ENCODE data around the gene UIMC1.

GRCh38 chr5:177043958-177044357 is 37.4 kb upstream of the UIMC1 start:
- TF ChIP-seq POLR2A (IDR thresholded peaks at IDR 0.05), result no peak
- TF ChIP-seq POLR2AphosphoS5 (IDR thresholded peaks at IDR 0.05), result no peak
